Lower leg skin (tissue), 3 donors: ENCODE data around the gene PDP2.

Source experiments
- POLR2A ChIP-seq, 2 donors: fragments of 450-650 bp; IDR thresholded peaks; one replicate each; pipeline ENCODE4 v1.6.1; 2016 to 2017; ENCODE audit warnings: antibody characterized with exemption in 2 of 2, mild to moderate bottlenecking in 1 of 2, moderate library complexity in 1 of 2
- TF ChIP-seq, protein P1 (sequence below), 3 donors: fragments of 450-650 bp; IDR thresholded peaks; one replicate each; pipeline ENCODE4 v1.5.1; 2016; ENCODE audit warnings: antibody characterized with exemption in 3 of 3, mild to moderate bottlenecking in 3 of 3, moderate library complexity in 2 of 3

DNA sequence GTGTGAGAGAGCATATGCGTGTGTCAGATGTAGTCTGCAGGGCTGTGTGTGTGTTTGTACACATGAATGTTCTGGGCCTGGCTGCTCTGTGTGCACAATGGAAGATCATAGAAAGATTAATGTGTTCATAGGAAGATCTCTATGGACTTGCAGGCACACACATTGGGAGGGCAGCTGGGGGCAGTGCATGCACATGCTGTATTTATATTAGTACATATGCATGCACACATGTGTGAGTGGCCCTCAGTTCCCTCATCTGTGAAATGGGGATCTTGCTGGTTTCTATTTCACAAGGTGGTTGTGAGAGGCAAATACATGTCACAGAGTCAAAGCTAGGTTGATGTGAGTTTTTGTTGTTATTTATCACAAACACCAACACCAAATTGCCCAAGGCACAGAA is 34.0 kb upstream of the PDP2 start:
- no peak for TF ChIP-seq POLR2A (IDR thresholded peaks at IDR 0.05)
- TF ChIP-seq, protein P1, sequence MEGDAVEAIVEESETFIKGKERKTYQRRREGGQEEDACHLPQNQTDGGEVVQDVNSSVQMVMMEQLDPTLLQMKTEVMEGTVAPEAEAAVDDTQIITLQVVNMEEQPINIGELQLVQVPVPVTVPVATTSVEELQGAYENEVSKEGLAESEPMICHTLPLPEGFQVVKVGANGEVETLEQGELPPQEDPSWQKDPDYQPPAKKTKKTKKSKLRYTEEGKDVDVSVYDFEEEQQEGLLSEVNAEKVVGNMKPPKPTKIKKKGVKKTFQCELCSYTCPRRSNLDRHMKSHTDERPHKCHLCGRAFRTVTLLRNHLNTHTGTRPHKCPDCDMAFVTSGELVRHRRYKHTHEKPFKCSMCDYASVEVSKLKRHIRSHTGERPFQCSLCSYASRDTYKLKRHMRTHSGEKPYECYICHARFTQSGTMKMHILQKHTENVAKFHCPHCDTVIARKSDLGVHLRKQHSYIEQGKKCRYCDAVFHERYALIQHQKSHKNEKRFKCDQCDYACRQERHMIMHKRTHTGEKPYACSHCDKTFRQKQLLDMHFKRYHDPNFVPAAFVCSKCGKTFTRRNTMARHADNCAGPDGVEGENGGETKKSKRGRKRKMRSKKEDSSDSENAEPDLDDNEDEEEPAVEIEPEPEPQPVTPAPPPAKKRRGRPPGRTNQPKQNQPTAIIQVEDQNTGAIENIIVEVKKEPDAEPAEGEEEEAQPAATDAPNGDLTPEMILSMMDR (IDR thresholded peaks at IDR 0.05), result no peak
